B cell (primary cell): ENCODE results near the gene NIPAL1. TPM values are rescaled to one million over a fixed set of nuclear protein-coding genes. Genes with fewer than 3 reads are reported as not detected.
A peak's percentile ranks its signal among the peaks of the same experiment; 100 is the strongest.

Experiments
- ATAC-seq: fragments of 200-7000 bp; cut with Tn5 transposase; one replicate; pipeline ENCODE4 v1.10.0; 2021; ENCODE audit warnings: low read depth, mild to moderate bottlenecking, moderate number of reproducible peaks, moderate library complexity
- CTCF ChIA-PET: fragments of 350-600 bp; sonication (Branson Sonifier 250); formaldehyde crosslinking; loops from one replicate; lab custom pipeline; 2021; ENCODE audit warnings: antibody characterized with exemption, inconsistent platforms; lab: Charles Lee
- POLR2A ChIA-PET: fragments of 350-600 bp; sonication (Branson Sonifier 250); formaldehyde crosslinking; loops from one replicate; lab custom pipeline; 2021; ENCODE audit warnings: antibody characterized with exemption; lab: Charles Lee
- DNase-seq: peaks from one replicate; pipeline ENCODE4 v3.0.0; 2013
- H2AFZ ChIP-seq: 2 replicates; pipeline ENCODE4 v1.6.1; 2012; ENCODE audit warnings: mild to moderate bottlenecking, low read depth, low read length; ENCODE audit not compliant: insufficient read depth, poor library complexity, severe bottlenecking
- H3K27ac ChIP-seq, 2 donors: 1 replicate in 1 of 2; 2 replicates in 1 of 2; pipeline ENCODE4 v1.5.1; 2012 to 2013; ENCODE audit warnings: low read length in 2 of 2, mild to moderate bottlenecking in 2 of 2, moderate library complexity in 1 of 2
- H3K27me3 ChIP-seq, 4 experiments: fragments of 200-600 bp in 1 of 4; sonication (generic) in 1 of 4; replicated peaks in 1 of 4; 1 replicate in 2 of 4; 2 replicates in 2 of 4; pipeline versions ENCODE4 v1.6.1 to v1.7.0; 2013 to 2016; ENCODE audit warnings: low read length in 3 of 4, mild to moderate bottlenecking in 2 of 4, mixed read lengths in 1 of 4, moderate library complexity in 1 of 4; ENCODE audit not compliant: insufficient read depth in 4 of 4, control insufficient read depth in 3 of 4; ENCODE audit errors: control extremely low read depth in 1 of 4
- H3K36me3 ChIP-seq, 2 experiments: replicated peaks in 1 of 2; 1 replicate in 1 of 2; 2 replicates in 1 of 2; pipeline versions ENCODE4 v1.6.1 to v1.7.1; 2013; ENCODE audit warnings: low read length in 1 of 2; ENCODE audit not compliant: insufficient read depth in 2 of 2, control insufficient read depth in 1 of 2; ENCODE audit errors: control extremely low read depth in 1 of 2, extremely low read depth in 1 of 2
- H3K4me1 ChIP-seq, 2 donors: fragments of 200-600 bp in 1 of 2; sonication (generic) in 1 of 2; 1 replicate in 1 of 2; 2 replicates in 1 of 2; pipeline versions ENCODE4 v1.5.1 to v1.6.1; 2013 to 2017; ENCODE audit warnings: low read length in 2 of 2; ENCODE audit not compliant: control insufficient read depth in 2 of 2, insufficient read depth in 2 of 2
- H3K4me2 ChIP-seq: replicated peaks from 2 replicates; pipeline ENCODE3; 2012; ENCODE audit warnings: mild to moderate bottlenecking, low read depth, low read length; ENCODE audit not compliant: poor library complexity, severe bottlenecking
- H3K4me3 ChIP-seq, 5 experiments: fragments of 200-600 bp in 1 of 5; sonication (generic) in 1 of 5; 1 replicate in 3 of 5; 2 replicates in 2 of 5; pipeline versions ENCODE4 v1.5.1 to v1.7.0; 2011 to 2016; ENCODE audit warnings: low read length in 4 of 5, mild to moderate bottlenecking in 4 of 5, low read depth in 2 of 5, control low read depth in 1 of 5, moderate library complexity in 1 of 5; ENCODE audit not compliant: insufficient read depth in 1 of 5; ENCODE audit errors: control extremely low read depth in 1 of 5, extremely low read depth in 1 of 5
- H3K79me2 ChIP-seq: fragments of 200-600 bp; sonication (generic); one replicate; pipeline ENCODE4 v1.6.0; 2016; ENCODE audit warnings: low read length; ENCODE audit not compliant: control insufficient read depth, insufficient read depth
- H3K9ac ChIP-seq: fragments of 200-600 bp; sonication (generic); 2 replicates; pipeline ENCODE4 v1.6.1; 2017; ENCODE audit warnings: mild to moderate bottlenecking, low read length, moderate library complexity
- H3K9me3 ChIP-seq, 3 donors: one replicate each; pipeline versions ENCODE4 v1.6.1 to v1.7.1; 2013; ENCODE audit warnings: low read length in 2 of 3; ENCODE audit not compliant: control insufficient read depth in 2 of 3, insufficient read depth in 1 of 3; ENCODE audit errors: control extremely low read depth in 1 of 3
- H4K20me1 ChIP-seq: 2 replicates; pipeline ENCODE4 v1.6.0; 2012; ENCODE audit warnings: mild to moderate bottlenecking, low read length; ENCODE audit not compliant: insufficient read depth, control insufficient read depth, poor library complexity, severe bottlenecking
- H3K27ac Mint-ChIP-seq: one replicate; pipeline ENCODE4 v1.8.0; 2021; ENCODE audit warnings: mixed read lengths
- H3K27me3 Mint-ChIP-seq: one replicate; pipeline ENCODE4 v1.8.0; 2021; ENCODE audit warnings: mixed read lengths
- H3K4me1 Mint-ChIP-seq: one replicate; pipeline ENCODE4 v1.8.0; 2021; ENCODE audit warnings: mixed read lengths
- H3K4me3 Mint-ChIP-seq: one replicate; pipeline ENCODE4 v1.8.0; 2021; ENCODE audit warnings: mixed read lengths
- H3K9me3 Mint-ChIP-seq: one replicate; pipeline ENCODE4 v1.8.0; 2022; ENCODE audit warnings: mixed read lengths; ENCODE audit not compliant: insufficient read depth
- EZH2 ChIP-seq: IDR thresholded peaks from 2 replicates; pipeline ENCODE4 v1.6.1; 2012; ENCODE audit warnings: borderline replicate concordance, low read depth, mild to moderate bottlenecking, moderate library complexity, low read length; ENCODE audit not compliant: insufficient read depth, poor library complexity, severe bottlenecking
- WGBS: methylation state at CpG from one replicate; pipeline ENCODE4 v1.1.5; 2013; ENCODE audit warnings: missing lambda C conversion rate; ENCODE audit not compliant: insufficient coverage; 5-methylcytosine and 5-hydroxymethylcytosine counted together
- intact Hi-C: fragments of 100-400 bp; cut with micrococcal nuclease; formaldehyde crosslinking; loops from one replicate; pipeline ENCODE4 v1.10.0; 2022
- polyA plus RNA-seq: library from polyadenylated mRNA; depleted of rRNA; stranded (reverse); fragments of >200 nt; gene quantifications from 2 replicates; pipeline ENCODE4 v1.2.3, GENCODE V29; 2012
- total RNA-seq, 2 donors: library from RNA; stranded (reverse); fragments of 120-200 nt in 1 of 2; gene quantifications; 1 replicate in 1 of 2; 2 replicates in 1 of 2; pipeline versions ENCODE4 v1.2.3 to v1.2.4, GENCODE V29; 2013 to 2022
- TF ChIP-seq, protein P1 (sequence below): fragments of 200-600 bp; IDR thresholded peaks from one replicate; pipeline ENCODE4 v1.8.0; 2022; ENCODE audit warnings: antibody characterized with exemption, mild to moderate bottlenecking

NIPAL1 gene
- total and polyA plus RNA-seq, 2 donors (not counting 1 experiment from before 2014, with no cell fraction given): 0.24 to 1.1 TPM

- CTCF ChIA-PET: interaction anchor here (0.7 to 6.4 kb wide), 4 partner anchors 9 to 560 kb away, joined by 4 to 86 read pairs (median 7); no protein-coding TSS in a partner anchor
- Histone ChIP-seq H3K4me2 (peak overlapping the region; percentile 36), H4K20me1 (peaks cover 7% of the 10 kb centered on the region), H3K36me3 (no peaks in the 10 kb centered on the region), H3K9me3 (no peaks in the 10 kb centered on the region), H3K79me2 (no peaks in the 10 kb centered on the region), H3K9ac (no peak overlapping the region), H3K4me3 (peak overlapping the region in 1 of 5 experiments; percentile 9), H3K27me3 (peaks cover 0 to 24% (median 11%) of the 10 kb centered on the region in 4 experiments), H3K27ac (no peak overlapping the region), H2AFZ (no peak overlapping the region), H3K4me1 (peaks cover 58 to 65% of the 10 kb centered on the region in 2 donors)
- H3K4me1 Mint-ChIP-seq: peaks cover 62% of the 10 kb centered on the region
- H3K27ac Mint-ChIP-seq: no peak overlapping the region
- ATAC-seq (no peak), DNase-seq (no peak)
- TF ChIP-seq EZH2: no peak
- TF ChIP-seq, protein P1, sequence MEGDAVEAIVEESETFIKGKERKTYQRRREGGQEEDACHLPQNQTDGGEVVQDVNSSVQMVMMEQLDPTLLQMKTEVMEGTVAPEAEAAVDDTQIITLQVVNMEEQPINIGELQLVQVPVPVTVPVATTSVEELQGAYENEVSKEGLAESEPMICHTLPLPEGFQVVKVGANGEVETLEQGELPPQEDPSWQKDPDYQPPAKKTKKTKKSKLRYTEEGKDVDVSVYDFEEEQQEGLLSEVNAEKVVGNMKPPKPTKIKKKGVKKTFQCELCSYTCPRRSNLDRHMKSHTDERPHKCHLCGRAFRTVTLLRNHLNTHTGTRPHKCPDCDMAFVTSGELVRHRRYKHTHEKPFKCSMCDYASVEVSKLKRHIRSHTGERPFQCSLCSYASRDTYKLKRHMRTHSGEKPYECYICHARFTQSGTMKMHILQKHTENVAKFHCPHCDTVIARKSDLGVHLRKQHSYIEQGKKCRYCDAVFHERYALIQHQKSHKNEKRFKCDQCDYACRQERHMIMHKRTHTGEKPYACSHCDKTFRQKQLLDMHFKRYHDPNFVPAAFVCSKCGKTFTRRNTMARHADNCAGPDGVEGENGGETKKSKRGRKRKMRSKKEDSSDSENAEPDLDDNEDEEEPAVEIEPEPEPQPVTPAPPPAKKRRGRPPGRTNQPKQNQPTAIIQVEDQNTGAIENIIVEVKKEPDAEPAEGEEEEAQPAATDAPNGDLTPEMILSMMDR: no peak
- intact Hi-C loops: loop anchor here (10.0 kb wide), 2 partner anchors 129 to 151 kb away; partner anchors contain the start of gene NFXL1
- H3K4me3 Mint-ChIP-seq: no peak overlapping the region
- POLR2A ChIA-PET: no interaction called here
- WGBS: no CpG with 5 or more reads among the region's 2 CpGs
- H3K27me3 Mint-ChIP-seq: peaks cover 40% of the 10 kb centered on the region
- H3K9me3 Mint-ChIP-seq: no peaks in the 10 kb centered on the region
Observed at GRCh38 chr4:48044298-48044697, 27.7 kb downstream of the NIPAL1 start.

- 25% methylated on average over 3 of the region's 3 CpGs for WGBS
- Histone ChIP-seq H3K9me3 (peaks cover 0 to 4% (median 0%) of the 10 kb centered on the region in 3 donors), H3K4me1 (peaks cover 58 to 65% of the 10 kb centered on the region in 2 donors), H3K27ac (no peak overlapping the region), H3K79me2 (no peaks in the 10 kb centered on the region), H3K36me3 (no peaks in the 10 kb centered on the region), H3K4me3 (no peak overlapping the region), H3K27me3 (peaks cover 0 to 35% (median 16%) of the 10 kb centered on the region in 4 experiments), H3K9ac (no peak overlapping the region), H2AFZ (no peak overlapping the region), H4K20me1 (peaks cover 7% of the 10 kb centered on the region), H3K4me2 (no peak overlapping the region)
- ATAC-seq: no peak
- peaks cover 49% of the 10 kb centered on the region for H3K27me3 Mint-ChIP-seq
- ChIA-PET POLR2A (no interaction called here), CTCF (interaction anchor here (1.1 to 7.4 kb wide), 5 partner anchors 11 to 41 kb away, joined by 3 to 86 read pairs (median 6); no protein-coding TSS in a partner anchor)
- no peak overlapping the region for H3K27ac Mint-ChIP-seq
- intact Hi-C loops: loop anchor here (5.0 to 10.0 kb wide), 4 partner anchors 34 to 296 kb away; partner anchors contain the start of genes NFXL1 and SLAIN2
- no peak for DNase-seq
- no peak for TF ChIP-seq EZH2
- TF ChIP-seq, protein P1: no peak
- no peaks in the 10 kb centered on the region for H3K9me3 Mint-ChIP-seq
- H3K4me1 Mint-ChIP-seq: peaks cover 65% of the 10 kb centered on the region
- peak overlapping the region; percentile 30 for H3K4me3 Mint-ChIP-seq
Observed at GRCh38 chr4:48046059-48046458, 29.5 kb downstream of the NIPAL1 start.
